Large intestine (tissue), 3 donors: ENCODE measurements around the gene MICAL2. TPM values are rescaled to one million over a fixed set of nuclear protein-coding genes. Genes with fewer than 3 reads are reported as not detected.

Experiments used
- DNase-seq, 2 donors: peaks; one replicate each; pipeline versions ENCODE4 v3.0.0 to v3.0.0-alpha.2; 2013
- H3K27ac ChIP-seq: one replicate; pipeline ENCODE4 v1.5.1; 2013; ENCODE audit warnings: low read length
- H3K27me3 ChIP-seq: 2 replicates; pipeline ENCODE4 v1.6.1; 2013; ENCODE audit warnings: low read length; ENCODE audit not compliant: control insufficient read depth, insufficient read depth
- H3K36me3 ChIP-seq: 2 replicates; pipeline ENCODE4 v1.6.1; 2013; ENCODE audit warnings: low read length; ENCODE audit not compliant: control insufficient read depth, insufficient read depth
- H3K4me1 ChIP-seq: one replicate; pipeline ENCODE4 v1.6.1; 2013; ENCODE audit warnings: low read length; ENCODE audit not compliant: control insufficient read depth, insufficient read depth
- H3K4me3 ChIP-seq: one replicate; pipeline ENCODE4 v1.5.1; 2013; ENCODE audit warnings: low read length
- H3K9me3 ChIP-seq: one replicate; pipeline ENCODE4 v1.6.1; 2013; ENCODE audit warnings: mild to moderate bottlenecking, low read depth, low read length, moderate library complexity; ENCODE audit not compliant: control insufficient read depth
- WGBS: methylation state at CpG from one replicate; pipeline ENCODE4 v1.1.5; 2013; ENCODE audit warnings: low lambda C conversion rate; ENCODE audit not compliant: insufficient coverage; 5-methylcytosine and 5-hydroxymethylcytosine counted together
- polyA plus RNA-seq: library from polyadenylated mRNA; unstranded; fragments of 120-200 nt; gene quantifications from one replicate; pipeline ENCODE4 v1.2.1, GENCODE V29; 2013

MICAL2 gene
- polyA plus RNA-seq, 1 donor, result 39.8 TPM

- Histone ChIP-seq H3K4me1 (peaks cover 10% of the 10 kb centered on the region), H3K36me3 (no peaks in the 10 kb centered on the region), H3K27ac (no peak overlapping the region), H3K9me3 (no peaks in the 10 kb centered on the region), H3K27me3 (no peaks in the 10 kb centered on the region), H3K4me3 (no peak overlapping the region)
- WGBS, result 88% methylated on average over 2 of the region's 7 CpGs
- DNase-seq, result no peak
Measured at GRCh38 chr11:12077535-12078280, 32.7 kb upstream of the MICAL2 start.

- 83% methylated on average over 3 of the region's 13 CpGs for WGBS
- peak in 1 of 2 donors; percentile 57 for DNase-seq
- H3K4me3 ChIP-seq, result no peak overlapping the region
- no peak overlapping the region for H3K27ac ChIP-seq
- H3K9me3 ChIP-seq, result no peaks in the 10 kb centered on the region
- no peaks in the 10 kb centered on the region for H3K4me1 ChIP-seq
- no peaks in the 10 kb centered on the region for H3K27me3 ChIP-seq
- H3K36me3 ChIP-seq, result no peaks in the 10 kb centered on the region
Measured at GRCh38 chr11:12079726-12080556, 30.4 kb upstream of the MICAL2 start.

- WGBS, result no CpG with 5 or more reads among the region's 1 CpG
- no peaks in the 10 kb centered on the region for H3K27me3 ChIP-seq
- H3K4me3 ChIP-seq, result no peak overlapping the region
- no peak overlapping the region for H3K27ac ChIP-seq
- H3K4me1 ChIP-seq, result peaks cover 20% of the 10 kb centered on the region
- no peaks in the 10 kb centered on the region for H3K9me3 ChIP-seq
- no peaks in the 10 kb centered on the region for H3K36me3 ChIP-seq
- no peak for DNase-seq
Measured at GRCh38 chr11:12083380-12083779, 27.0 kb upstream of the MICAL2 start.

- H3K4me3 ChIP-seq, result no peak overlapping the region
- H3K4me1 ChIP-seq, result peaks cover 20% of the 10 kb centered on the region
- no peaks in the 10 kb centered on the region for H3K9me3 ChIP-seq
- no peak for DNase-seq
- no peaks in the 10 kb centered on the region for H3K36me3 ChIP-seq
- H3K27ac ChIP-seq, result no peak overlapping the region
- no peaks in the 10 kb centered on the region for H3K27me3 ChIP-seq
Measured at GRCh38 chr11:12084256-12084655, 26.1 kb upstream of the MICAL2 start.

- Histone ChIP-seq H3K27me3 (no peaks in the 10 kb centered on the region), H3K27ac (peak overlapping the region; percentile 37), H3K4me3 (no peak overlapping the region), H3K9me3 (no peaks in the 10 kb centered on the region), H3K36me3 (no peaks in the 10 kb centered on the region), H3K4me1 (peaks cover 31% of the 10 kb centered on the region)
- peak in 1 of 2 donors; percentile 30 for DNase-seq
- no CpG with 5 or more reads among the region's 11 CpGs for WGBS
Measured at GRCh38 chr11:12085371-12086251, 24.8 kb upstream of the MICAL2 start.

- H3K4me1 ChIP-seq, result peaks cover 37% of the 10 kb centered on the region
- peak overlapping the region; percentile 37 for H3K27ac ChIP-seq
- H3K4me3 ChIP-seq, result no peak overlapping the region
- DNase-seq, result peak in 1 of 2 donors; percentile 48
- WGBS, result no CpG with 5 or more reads among the region's 3 CpGs
- no peaks in the 10 kb centered on the region for H3K27me3 ChIP-seq
- no peaks in the 10 kb centered on the region for H3K36me3 ChIP-seq
- H3K9me3 ChIP-seq, result peaks cover 5% of the 10 kb centered on the region
Measured at GRCh38 chr11:12086271-12087074, 23.9 kb upstream of the MICAL2 start.

GRCh38 chr11:12087075-12088004 is 23.1 kb upstream of the MICAL2 start:
- Histone ChIP-seq H3K27ac (no peak overlapping the region), H3K4me1 (peaks cover 46% of the 10 kb centered on the region), H3K27me3 (no peaks in the 10 kb centered on the region), H3K4me3 (no peak overlapping the region), H3K36me3 (no peaks in the 10 kb centered on the region), H3K9me3 (peaks cover 7% of the 10 kb centered on the region)
- DNase-seq, result no peak
- 80% methylated on average over 1 of the region's 7 CpGs for WGBS

- Histone ChIP-seq H3K36me3 (no peaks in the 10 kb centered on the region), H3K27ac (no peak overlapping the region), H3K27me3 (no peaks in the 10 kb centered on the region), H3K4me1 (peaks cover 48% of the 10 kb centered on the region), H3K9me3 (peaks cover 7% of the 10 kb centered on the region), H3K4me3 (no peak overlapping the region)
- DNase-seq, result peak in 1 of 2 donors; percentile 76
- WGBS, result no CpG with 5 or more reads among the region's 7 CpGs
Measured at GRCh38 chr11:12088047-12088481, 22.3 kb upstream of the MICAL2 start.

GRCh38 chr11:12088531-12088930 is 21.9 kb upstream of the MICAL2 start:
- H3K27me3 ChIP-seq, result no peaks in the 10 kb centered on the region
- no peak overlapping the region for H3K27ac ChIP-seq
- H3K36me3 ChIP-seq, result no peaks in the 10 kb centered on the region
- whole genome bisulfite sequencing, result 100% methylated on average over 1 of the region's 9 CpGs
- no peak for DNase-seq
- peaks cover 48% of the 10 kb centered on the region for H3K4me1 ChIP-seq
- peaks cover 7% of the 10 kb centered on the region for H3K9me3 ChIP-seq
- no peak overlapping the region for H3K4me3 ChIP-seq
